DMS114 treated with DMSO at 0.1 percent for 48 hours (cell line): Measurements from ENCODE around the gene CYB5RL.

ENCODE experiments used
- DNase-seq: peaks from one replicate; lab custom pipeline; 2025; ENCODE audit not compliant: unreplicated experiment; lab: John Stamatoyannopoulos, UW

The CYB5RL gene

DNA sequence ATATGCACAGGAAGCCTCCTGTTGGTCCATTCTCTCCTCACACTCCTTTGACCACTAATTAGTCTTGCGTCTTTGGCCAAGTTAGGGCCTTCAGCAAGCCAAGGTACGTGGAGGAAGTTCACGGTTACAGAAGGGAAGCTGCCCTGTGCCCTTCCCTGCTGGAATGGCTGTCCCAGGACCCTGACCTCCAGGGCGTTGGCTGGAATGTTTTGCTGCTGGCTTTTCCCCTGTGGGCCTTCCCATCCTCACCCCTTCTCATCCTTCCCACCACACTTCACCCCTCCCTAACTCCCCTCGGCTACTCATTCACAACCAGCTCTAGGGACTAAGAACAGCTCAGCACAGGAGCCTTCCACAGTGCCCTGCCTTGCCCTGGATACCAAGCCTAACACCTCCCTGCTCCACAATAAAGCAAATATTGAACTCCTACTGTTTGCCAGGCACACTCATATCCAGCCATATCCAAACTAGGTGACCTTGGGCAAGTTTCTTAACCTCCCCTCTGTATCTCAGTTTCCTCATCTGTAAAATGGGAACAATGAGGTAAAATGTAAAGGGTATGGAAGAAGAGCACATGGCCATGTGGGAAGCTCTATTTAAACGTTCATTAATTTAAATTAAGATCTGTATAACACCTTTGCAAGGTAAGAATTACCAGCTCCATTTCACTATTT lies 38.2 kb downstream of the CYB5RL start:
- DNase-seq = no peak

DNA sequence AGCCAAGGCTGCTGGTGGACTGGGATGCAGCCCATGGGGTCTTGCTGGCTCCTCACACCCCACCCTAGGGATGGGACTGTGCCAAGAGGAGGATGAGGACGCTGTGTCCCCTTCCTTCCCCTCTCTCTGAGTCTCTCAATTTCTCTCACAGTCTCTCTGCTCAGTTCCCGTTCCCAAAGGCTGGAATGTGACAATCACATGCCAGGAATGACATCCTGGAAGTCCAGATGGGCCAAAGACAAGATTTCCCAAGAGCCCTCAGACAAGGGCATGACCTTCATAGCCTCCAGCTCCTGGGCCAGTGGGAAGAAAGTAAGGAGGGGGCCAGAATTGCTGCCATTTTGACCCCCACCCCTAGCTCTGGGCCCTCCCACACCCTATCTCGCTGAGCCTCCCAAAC lies 39.5 kb downstream of the CYB5RL start:
- DNase-seq = no peak

DNA sequence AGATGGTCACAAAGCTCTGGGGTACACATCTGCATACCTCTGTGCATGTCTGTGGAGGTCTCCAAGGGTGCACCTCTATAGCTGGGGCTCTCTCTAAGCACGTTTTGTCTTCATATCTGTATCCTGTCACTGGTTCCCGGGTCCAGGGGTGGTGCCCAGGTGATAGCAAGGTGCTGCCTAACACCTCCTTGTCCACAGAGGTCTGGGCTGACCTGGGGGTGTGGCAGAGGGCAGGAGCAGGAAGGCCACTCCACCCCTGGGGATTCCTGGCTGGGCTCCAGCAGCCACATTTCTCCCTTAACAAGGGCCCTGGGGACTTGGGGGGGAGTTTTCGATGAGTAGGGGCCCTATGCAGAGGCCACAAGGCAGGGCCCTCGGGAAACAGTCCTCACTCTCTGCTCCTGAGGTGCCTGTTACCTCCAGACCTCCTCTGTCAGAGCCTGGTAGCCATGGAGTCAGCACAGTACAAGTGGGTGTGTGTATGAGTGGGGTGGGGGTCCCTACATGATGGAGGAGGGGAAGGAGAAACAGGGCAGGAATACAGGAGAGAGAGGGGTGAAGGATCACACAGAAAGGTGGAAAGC lies 40.0 kb downstream of the CYB5RL start:
- no peak for DNase-seq

DNA sequence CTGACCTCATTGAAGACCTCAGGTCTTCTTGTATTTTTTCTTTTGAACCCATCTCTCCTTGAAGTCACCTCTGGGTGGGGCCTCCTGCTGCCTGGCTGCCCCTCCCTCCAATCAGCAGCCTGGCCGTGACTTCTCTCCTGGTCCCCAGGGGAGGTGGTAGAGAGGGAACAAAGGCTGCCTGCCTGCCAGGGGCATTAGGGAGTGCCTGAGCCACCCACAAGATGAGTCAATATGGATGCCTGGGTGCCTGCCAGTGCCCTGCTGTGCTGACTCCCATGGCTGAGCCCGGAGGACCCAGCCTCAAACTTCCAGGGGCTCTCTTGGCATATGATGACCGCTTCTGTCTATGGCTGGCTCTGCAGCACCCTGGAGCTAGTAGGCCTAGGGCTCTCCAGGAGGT lies 41.8 kb downstream of the CYB5RL start:
- no peak for DNase-seq

DNA sequence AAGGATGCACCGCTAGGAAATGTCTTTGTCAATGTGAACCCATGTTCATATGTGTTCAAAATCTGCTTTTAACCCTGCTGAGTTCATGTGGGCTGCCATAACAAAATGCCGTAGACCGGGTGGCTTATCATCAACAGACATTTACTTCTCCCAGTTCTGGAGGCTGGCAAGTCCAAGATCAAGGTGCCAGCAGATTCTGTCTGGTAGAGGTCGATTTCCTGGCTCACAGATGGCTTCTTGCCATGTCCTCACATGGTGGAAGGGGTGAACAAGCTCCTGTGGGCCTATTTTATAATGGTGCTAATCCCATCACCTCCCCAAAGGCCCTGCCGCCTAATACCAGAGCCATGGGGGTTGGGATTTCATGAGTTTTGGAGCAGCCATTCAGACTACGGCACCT lies 42.4 kb downstream of the CYB5RL start:
- DNase-seq = no peak

DNA sequence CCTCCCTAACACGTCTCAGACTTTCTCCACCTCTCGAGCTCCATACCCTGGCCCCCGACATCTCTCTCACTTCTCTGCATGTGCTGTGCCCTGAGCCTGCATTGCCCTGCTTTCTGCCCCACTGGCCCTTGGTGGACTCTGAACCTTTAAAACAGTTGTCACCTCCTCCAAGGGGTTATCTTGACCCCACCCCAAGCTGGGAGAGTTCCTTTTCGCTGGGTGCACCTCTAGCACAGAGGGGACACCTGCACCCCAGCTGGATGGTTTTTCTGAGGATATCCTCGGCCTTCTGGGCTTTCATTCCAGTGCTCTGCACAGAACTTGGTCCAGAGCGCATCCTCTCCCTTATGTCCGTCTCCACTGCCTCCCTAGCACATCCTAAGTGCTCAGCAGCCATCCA lies 42.8 kb downstream of the CYB5RL start:
- no peak for DNase-seq

DNA sequence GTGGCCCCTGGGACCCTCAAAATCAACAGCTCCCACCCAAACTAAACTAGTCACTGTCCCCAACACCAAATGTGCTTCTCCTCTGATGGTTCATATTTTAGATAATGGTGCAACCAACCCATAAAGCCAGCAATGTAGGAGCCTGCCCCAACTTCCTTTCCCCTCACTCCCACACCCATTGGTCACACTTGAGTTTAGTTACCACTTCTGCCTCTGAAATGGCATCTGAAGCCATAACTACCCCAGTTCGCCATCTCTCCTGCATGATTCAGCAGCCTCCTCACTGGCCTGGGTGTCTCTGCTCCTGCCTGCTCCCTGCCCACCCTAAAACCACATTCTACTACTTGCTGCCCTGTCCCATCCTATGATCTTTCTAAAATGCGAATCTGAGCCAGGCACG lies 43.6 kb downstream of the CYB5RL start:
- DNase-seq = no peak

DNA sequence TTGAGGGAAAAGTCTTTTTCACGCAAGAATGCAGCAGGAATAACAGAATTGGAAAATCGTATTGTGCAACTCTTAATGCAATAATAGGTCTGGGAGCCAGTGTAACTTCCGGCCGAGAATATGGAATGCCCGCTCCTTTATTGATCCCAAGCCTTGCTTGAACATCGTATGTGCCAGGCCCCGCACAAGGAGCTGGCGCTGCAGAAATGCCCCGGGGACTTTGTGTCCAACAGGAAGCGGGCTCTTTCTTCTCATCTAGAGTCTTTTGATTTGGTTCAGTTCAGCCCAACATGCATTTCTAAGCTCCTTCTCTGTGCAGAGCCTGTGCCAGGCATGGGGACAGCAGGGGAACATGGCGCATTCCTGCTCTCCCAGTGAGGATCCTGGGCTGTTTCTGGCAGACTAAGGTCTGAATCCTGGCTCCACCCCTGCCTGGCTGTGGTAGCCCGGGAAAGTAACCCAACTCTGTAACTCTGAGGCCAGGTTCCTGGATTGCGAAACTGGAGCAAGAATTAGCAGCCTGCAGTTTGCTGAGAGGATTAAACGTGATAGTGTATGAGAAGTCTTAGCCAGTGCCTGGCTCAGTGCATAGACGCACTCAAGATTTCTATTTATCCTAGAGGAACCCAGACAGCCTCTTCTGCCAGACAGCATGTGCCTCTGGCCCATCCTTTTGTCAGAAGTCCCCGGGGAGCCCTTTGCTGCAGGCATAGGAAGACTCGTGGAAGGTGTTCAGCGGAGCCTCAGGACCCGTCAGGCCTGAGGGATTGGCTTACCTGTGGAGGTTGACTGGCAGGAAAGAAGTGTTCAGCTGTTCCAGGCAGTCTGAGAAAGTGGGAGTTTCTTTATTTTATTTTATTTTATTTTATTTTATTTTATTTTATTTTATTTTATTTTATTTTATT lies 46.0 kb downstream of the CYB5RL start:
- no peak for DNase-seq

DNA sequence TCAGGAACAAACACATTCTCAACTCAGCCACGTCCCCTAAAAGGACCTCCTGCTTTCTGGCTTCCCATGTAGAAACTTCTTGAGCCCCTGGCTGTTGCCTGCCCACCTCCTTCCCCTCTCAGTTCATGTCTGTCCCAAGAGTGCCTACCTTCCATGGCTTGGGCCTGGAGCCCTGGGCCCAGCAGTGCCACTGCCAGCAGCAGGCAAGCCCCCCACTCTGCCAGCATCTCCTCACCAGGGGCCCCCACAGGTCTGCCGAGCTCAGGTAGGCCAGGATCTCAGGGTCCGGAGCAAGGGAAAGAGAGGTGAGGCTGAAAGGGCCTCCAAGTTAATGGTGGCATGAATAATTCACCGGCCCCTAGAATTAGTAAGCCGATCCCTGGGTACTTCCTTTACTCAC lies 47.1 kb downstream of the CYB5RL start, which contains the start of gene CDCP2:
CDCP2 (minus strand) TSS at position 305 of the 400 bp plus-strand sequence; CDS start at position 227, 78 bp downstream.
- DNase-seq = no peak

DNA sequence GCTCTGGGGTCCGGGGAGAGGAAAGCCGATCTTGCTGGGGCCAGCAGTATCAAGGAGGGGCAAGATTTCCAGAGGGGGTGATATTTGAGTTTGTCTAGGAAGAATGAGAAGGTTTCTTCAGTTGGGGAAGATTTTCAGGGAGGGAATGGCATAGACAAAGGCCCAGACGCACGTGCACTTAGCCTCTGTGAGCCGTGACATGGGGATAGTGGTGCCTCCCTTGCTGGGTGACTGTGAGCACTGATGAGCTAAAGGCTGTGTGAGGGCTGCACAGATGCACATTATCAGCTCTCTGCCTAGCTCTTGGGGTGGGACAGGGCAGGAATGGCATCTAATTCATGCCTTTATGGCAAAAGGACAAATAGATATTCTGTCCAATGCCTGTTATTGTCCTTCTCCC lies 48.8 kb downstream of the CYB5RL start:
- no peak for DNase-seq
